MM.1S (cell line): ENCODE measurements around the gene AWAT1.
"Not testable (repeated sequence)": the region's sequence is repeated elsewhere in the genome, so short reads cannot be mapped to it uniquely, and the experiment has no call there.

Experiments
- DNase-seq: peaks from one replicate; pipeline ENCODE4 v3.0.0-alpha.2; 2015
- H2AFZ ChIP-seq: fragments of 300-600 bp; sonication (generic); 2 replicates; pipeline ENCODE4 v1.6.0; 2016; ENCODE audit warnings: antibody characterized with exemption, low read length
- H3F3A ChIP-seq: fragments of 300-600 bp; sonication (generic); 2 replicates; pipeline ENCODE4 v1.6.1; 2016; ENCODE audit warnings: mild to moderate bottlenecking, antibody characterized with exemption, low read length, moderate library complexity, mixed read lengths; ENCODE audit not compliant: insufficient read depth
- H3K27ac ChIP-seq: fragments of 300-600 bp; sonication (generic); 2 replicates; pipeline ENCODE4 v1.5.1; 2016; ENCODE audit warnings: mild to moderate bottlenecking, low read length
- H3K27me3 ChIP-seq: fragments of 300-600 bp; sonication (generic); replicated peaks from 2 replicates; pipeline ENCODE4 v1.6.0; 2016; ENCODE audit warnings: low read length; ENCODE audit not compliant: insufficient read depth
- H3K36me3 ChIP-seq: fragments of 300-600 bp; sonication (generic); replicated peaks from 2 replicates; pipeline ENCODE4 v1.6.1; 2016; ENCODE audit warnings: mild to moderate bottlenecking, low read length, mixed read lengths; ENCODE audit not compliant: insufficient read depth
- H3K4me1 ChIP-seq: fragments of 300-600 bp; sonication (generic); 2 replicates; pipeline ENCODE4 v1.6.1; 2016; ENCODE audit warnings: low read length, mixed read lengths
- H3K4me2 ChIP-seq: fragments of 300-600 bp; sonication (generic); 2 replicates; pipeline ENCODE4 v1.6.0; 2016; ENCODE audit warnings: low read depth, low read length
- H3K4me3 ChIP-seq: fragments of 300-600 bp; sonication (generic); 2 replicates; pipeline ENCODE4 v1.5.1; 2016; ENCODE audit warnings: low read length, mixed read lengths
- H3K79me2 ChIP-seq: fragments of 300-600 bp; sonication (generic); 2 replicates; pipeline ENCODE4 v1.6.1; 2016; ENCODE audit warnings: mixed run types, low read length, mixed read lengths
- H3K9ac ChIP-seq: fragments of 300-600 bp; sonication (generic); 2 replicates; pipeline ENCODE4 v1.6.1; 2016; ENCODE audit warnings: low read length, mixed read lengths
- H3K9me2 ChIP-seq: fragments of 300-600 bp; sonication (generic); replicated peaks from 2 replicates; pipeline ENCODE4 v1.6.1; 2016; ENCODE audit warnings: mild to moderate bottlenecking, low read length, mixed read lengths; ENCODE audit not compliant: insufficient read depth
- H3K9me3 ChIP-seq: fragments of 300-600 bp; sonication (generic); replicated peaks from 2 replicates; pipeline ENCODE4 v1.6.1; 2016; ENCODE audit warnings: mild to moderate bottlenecking, low read length, mixed read lengths; ENCODE audit not compliant: insufficient read depth
- H4K20me1 ChIP-seq: fragments of 300-600 bp; sonication (generic); 2 replicates; pipeline ENCODE4 v1.6.1; 2016; ENCODE audit warnings: mild to moderate bottlenecking, low read length, moderate library complexity, mixed read lengths; ENCODE audit not compliant: insufficient read depth
- EZH2 ChIP-seq: fragments of 300-600 bp; sonication (generic); optimal IDR thresholded peaks from 2 replicates; pipeline ENCODE3; 2017; ENCODE audit warnings: low read depth, mild to moderate bottlenecking, antibody characterized with exemption, low read length, mixed read lengths
- EZH2phosphoT487 ChIP-seq: fragments of 300-600 bp; sonication (generic); IDR thresholded peaks from 2 replicates; pipeline ENCODE4 v1.6.1; 2018; ENCODE audit warnings: antibody characterized with exemption, low read length
- TF ChIP-seq, protein P1 (sequence below): fragments of 300-600 bp; sonication (generic); IDR thresholded peaks from 2 replicates; pipeline ENCODE4 v1.5.1; 2016; ENCODE audit warnings: antibody characterized with exemption, low read length, mixed read lengths

The AWAT1 gene

DNA sequence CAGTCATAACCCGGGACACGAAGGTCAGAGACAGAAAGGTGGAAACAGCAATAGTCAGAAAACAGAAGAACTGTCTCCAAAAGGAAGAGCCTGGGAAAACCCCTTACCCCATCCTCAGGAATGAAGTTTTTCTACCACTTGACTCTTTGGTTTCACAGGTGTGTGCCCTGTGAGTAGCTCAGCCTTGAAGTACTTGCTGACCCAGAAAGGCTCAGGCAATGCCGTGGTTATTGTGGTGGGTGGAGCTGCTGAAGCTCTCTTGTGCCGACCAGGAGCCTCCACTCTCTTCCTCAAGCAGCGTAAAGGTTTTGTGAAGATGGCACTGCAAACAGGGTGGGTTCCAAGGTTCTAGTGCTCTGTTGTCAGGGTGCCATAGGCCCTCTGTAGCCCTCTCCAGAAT, 32.7 kb upstream of the AWAT1 start:
- H3K79me2 ChIP-seq, result no peaks in the 10 kb centered on the region
- no peak overlapping the region for H3K4me2 ChIP-seq
- no peaks in the 10 kb centered on the region for H3K27me3 ChIP-seq
- no peak overlapping the region for H3K27ac ChIP-seq
- no peak overlapping the region for H3K9ac ChIP-seq
- TF ChIP-seq EZH2phosphoT487 (no peak), EZH2 (no peak)
- TF ChIP-seq, protein P1, sequence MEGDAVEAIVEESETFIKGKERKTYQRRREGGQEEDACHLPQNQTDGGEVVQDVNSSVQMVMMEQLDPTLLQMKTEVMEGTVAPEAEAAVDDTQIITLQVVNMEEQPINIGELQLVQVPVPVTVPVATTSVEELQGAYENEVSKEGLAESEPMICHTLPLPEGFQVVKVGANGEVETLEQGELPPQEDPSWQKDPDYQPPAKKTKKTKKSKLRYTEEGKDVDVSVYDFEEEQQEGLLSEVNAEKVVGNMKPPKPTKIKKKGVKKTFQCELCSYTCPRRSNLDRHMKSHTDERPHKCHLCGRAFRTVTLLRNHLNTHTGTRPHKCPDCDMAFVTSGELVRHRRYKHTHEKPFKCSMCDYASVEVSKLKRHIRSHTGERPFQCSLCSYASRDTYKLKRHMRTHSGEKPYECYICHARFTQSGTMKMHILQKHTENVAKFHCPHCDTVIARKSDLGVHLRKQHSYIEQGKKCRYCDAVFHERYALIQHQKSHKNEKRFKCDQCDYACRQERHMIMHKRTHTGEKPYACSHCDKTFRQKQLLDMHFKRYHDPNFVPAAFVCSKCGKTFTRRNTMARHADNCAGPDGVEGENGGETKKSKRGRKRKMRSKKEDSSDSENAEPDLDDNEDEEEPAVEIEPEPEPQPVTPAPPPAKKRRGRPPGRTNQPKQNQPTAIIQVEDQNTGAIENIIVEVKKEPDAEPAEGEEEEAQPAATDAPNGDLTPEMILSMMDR, result no peak
- H3K4me1 ChIP-seq, result no peaks in the 10 kb centered on the region
- H3K4me3 ChIP-seq, result no peak overlapping the region
- H3F3A ChIP-seq, result no peaks in the 10 kb centered on the region
- no peak overlapping the region for H2AFZ ChIP-seq
- no peaks in the 10 kb centered on the region for H4K20me1 ChIP-seq
- H3K9me2 ChIP-seq, result no peaks in the 10 kb centered on the region
- H3K9me3 ChIP-seq, result no peaks in the 10 kb centered on the region
- no peak for DNase-seq
- no peaks in the 10 kb centered on the region for H3K36me3 ChIP-seq

DNA sequence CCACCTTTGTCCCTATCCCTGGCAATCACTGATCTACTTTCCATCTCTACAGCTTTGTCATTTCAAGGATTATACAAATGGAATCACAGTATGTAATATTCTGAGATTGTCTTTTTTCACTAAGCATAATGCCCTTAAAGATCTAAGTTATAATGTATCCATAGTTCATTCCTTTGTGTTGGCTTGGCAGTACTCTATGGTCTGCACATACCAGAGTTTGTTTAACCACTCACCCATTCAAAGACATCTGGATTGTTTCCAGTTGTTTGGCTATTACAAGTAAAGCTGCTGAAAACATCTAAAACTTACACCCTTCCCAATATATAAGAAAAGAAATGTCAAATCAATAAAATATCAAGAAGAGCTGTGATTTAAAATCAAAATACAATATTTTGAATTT, 26.0 kb upstream of the AWAT1 start:
- H3K9me2 ChIP-seq, result no peaks in the 10 kb centered on the region
- H3K36me3 ChIP-seq, result no peaks in the 10 kb centered on the region
- TF ChIP-seq, protein P1, result no peak
- TF ChIP-seq EZH2, result no peak
- no peak for TF ChIP-seq EZH2phosphoT487
- H3K9me3 ChIP-seq, result no peaks in the 10 kb centered on the region
- H3K9ac ChIP-seq, result no peak overlapping the region
- no peak overlapping the region for H3K27ac ChIP-seq
- H3K4me3 ChIP-seq, result no peak overlapping the region
- no peaks in the 10 kb centered on the region for H3K4me1 ChIP-seq
- H4K20me1 ChIP-seq, result no peaks in the 10 kb centered on the region
- no peaks in the 10 kb centered on the region for H3F3A ChIP-seq
- no peaks in the 10 kb centered on the region for H3K27me3 ChIP-seq
- no peak overlapping the region for H3K4me2 ChIP-seq
- no peak for DNase-seq
- no peak overlapping the region for H2AFZ ChIP-seq
- no peaks in the 10 kb centered on the region for H3K79me2 ChIP-seq

DNA sequence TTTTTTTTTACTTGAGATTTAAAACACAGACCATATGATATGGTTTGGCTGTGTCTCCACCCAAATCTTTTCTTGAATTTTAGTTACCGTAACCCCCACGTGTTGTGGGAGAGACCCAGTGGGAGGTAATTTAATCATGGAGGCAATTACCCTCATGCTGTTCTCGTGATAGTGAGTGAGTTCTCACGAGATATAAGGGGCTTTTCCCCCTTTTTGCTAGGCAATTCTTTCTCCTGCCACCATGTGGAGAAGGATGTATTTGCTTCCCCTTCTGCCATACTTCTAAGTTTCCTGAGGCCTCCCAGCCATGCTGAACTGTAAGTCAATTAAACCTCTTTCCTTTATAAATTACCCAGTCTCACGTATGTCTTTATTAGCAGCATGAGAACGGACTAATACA, 24.9 kb upstream of the AWAT1 start:
- H4K20me1 ChIP-seq, DNase-seq, H2AFZ ChIP-seq, H3K27me3 ChIP-seq, H3K9me3 ChIP-seq, H3K4me1 ChIP-seq, H3F3A ChIP-seq, H3K4me2 ChIP-seq, H3K36me3 ChIP-seq, H3K79me2 ChIP-seq, H3K27ac ChIP-seq, H3K4me3 ChIP-seq, H3K9ac ChIP-seq, H3K9me2 ChIP-seq: not testable (repeated sequence)

DNA sequence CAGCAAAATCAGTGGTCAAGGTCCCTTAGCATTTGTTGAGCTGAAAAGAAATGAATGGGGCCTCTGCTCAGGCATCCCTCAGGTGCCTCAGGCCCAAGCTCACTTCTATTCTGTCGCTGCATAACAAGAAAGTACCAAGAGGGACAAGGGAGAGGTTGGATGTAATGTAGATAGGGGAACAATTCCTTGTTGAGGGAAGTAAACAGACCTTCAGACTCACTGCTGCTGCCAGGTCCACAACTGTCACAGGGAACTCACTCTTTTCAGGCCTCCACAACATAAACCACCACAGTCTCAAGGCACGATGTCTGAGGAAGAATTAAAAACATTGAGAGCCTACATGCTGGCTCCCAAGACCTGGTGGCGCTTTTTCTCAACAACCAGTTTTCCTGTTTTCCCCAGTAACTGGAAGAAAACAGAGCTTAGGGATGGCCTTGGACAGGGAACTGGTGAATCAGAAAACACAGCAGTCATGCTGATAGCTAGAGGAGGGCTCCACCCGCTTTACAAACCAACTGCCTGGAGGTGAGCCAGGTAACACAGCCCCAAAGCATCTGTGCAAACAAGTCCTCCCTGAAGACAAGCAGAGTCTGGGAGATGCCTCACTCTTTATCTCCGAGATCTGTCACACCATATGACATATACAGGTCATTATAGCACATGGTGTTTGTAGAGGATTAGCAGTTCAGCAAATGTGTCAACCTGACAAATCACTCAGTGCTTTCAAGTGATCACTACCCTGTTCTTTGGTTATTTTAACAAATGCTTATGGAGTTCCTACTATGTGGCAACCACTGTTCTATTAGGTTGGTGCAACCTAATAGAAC, 14.3 kb upstream of the AWAT1 start:
- Histone ChIP-seq H3K27me3 (no peaks in the 10 kb centered on the region), H3K36me3 (no peaks in the 10 kb centered on the region), H4K20me1 (no peaks in the 10 kb centered on the region), H3K9me3 (no peaks in the 10 kb centered on the region), H3K4me1 (no peaks in the 10 kb centered on the region), H3K79me2 (no peaks in the 10 kb centered on the region), H3K4me2 (no peak overlapping the region), H3K27ac (no peak overlapping the region), H3K9ac (no peak overlapping the region), H2AFZ (no peak overlapping the region), H3K9me2 (no peaks in the 10 kb centered on the region), H3F3A (no peaks in the 10 kb centered on the region), H3K4me3 (no peak overlapping the region)
- TF ChIP-seq, protein P1, result no peak
- TF ChIP-seq EZH2phosphoT487, result no peak
- TF ChIP-seq EZH2, result no peak
- no peak for DNase-seq
